NCI-H2107 treated with DMSO at 0.1 percent for 48 hours (cell line): ENCODE results near the gene TBCE.
A peak's percentile ranks its signal among the peaks of the same experiment; 100 is the strongest.
"Not testable (repeated sequence)": the region's sequence is repeated elsewhere in the genome, so short reads cannot be mapped to it uniquely, and the experiment has no call there.

Source experiments
- DNase-seq: peaks from one replicate; lab custom pipeline; 2025; ENCODE audit not compliant: unreplicated experiment; lab: John Stamatoyannopoulos, UW

TBCE gene

GRCh38 chr1:235351441-235351840 is 15.8 kb upstream of the TBCE start:
- no peak for DNase-seq

- DNase-seq = no peak
These were observed 15.3 kb upstream of the TBCE start for GRCh38 chr1:235351898-235352297.

- DNase-seq = peak; percentile 91
These were observed 9.5 kb upstream of the TBCE start for GRCh38 chr1:235357485-235358373.

- no peak for DNase-seq
These were observed 8.3 kb upstream of the TBCE start for GRCh38 chr1:235358899-235359298.

- DNase-seq = not testable (repeated sequence)
These were observed 3.0 kb upstream of the TBCE start for GRCh38 chr1:235364189-235364588.

- DNase-seq = no peak
These were observed 941 bp upstream of the TBCE start for GRCh38 chr1:235366286-235366685.

GRCh38 chr1:235368428-235368827 is 1.2 kb downstream of the TBCE start:
- DNase-seq = no peak

GRCh38 chr1:235369802-235370201 is 2.6 kb downstream of the TBCE start:
- DNase-seq = no peak

- no peak for DNase-seq
These were observed 8.8 kb downstream of the TBCE start for GRCh38 chr1:235375919-235376605.

- DNase-seq = not testable (repeated sequence)
These were observed 11.0 kb downstream of the TBCE start for GRCh38 chr1:235378134-235378735.

GRCh38 chr1:235381955-235382739 is 14.9 kb downstream of the TBCE start:
- DNase-seq = not testable (repeated sequence)

- not testable (repeated sequence) for DNase-seq
These were observed 18.4 kb downstream of the TBCE start for GRCh38 chr1:235385633-235386032.

GRCh38 chr1:235391874-235392273 is 24.6 kb downstream of the TBCE start:
- DNase-seq = no peak

GRCh38 chr1:235397733-235398132 is 30.5 kb downstream of the TBCE start:
- no peak for DNase-seq

GRCh38 chr1:235399661-235400060 is 32.4 kb downstream of the TBCE start:
- no peak for DNase-seq

GRCh38 chr1:235401251-235401650 is 34.0 kb downstream of the TBCE start:
- no peak for DNase-seq

- DNase-seq = no peak
These were observed 35.4 kb downstream of the TBCE start for GRCh38 chr1:235402457-235403200.

- DNase-seq = no peak
These were observed 36.4 kb downstream of the TBCE start for GRCh38 chr1:235403593-235403992.

GRCh38 chr1:235404190-235404589 is 37.0 kb downstream of the TBCE start:
- DNase-seq = no peak

- DNase-seq = no peak
These were observed 40.2 kb downstream of the TBCE start for GRCh38 chr1:235407419-235407818.
